Prostate gland (tissue), 2 donors: ENCODE data around the gene UPF1. TPM values are rescaled to one million over a fixed set of nuclear protein-coding genes. Genes with fewer than 3 reads are reported as not detected.

Experiments
- DNase-seq: peaks from one replicate; pipeline ENCODE4 v3.0.0-alpha.2; 2019; ENCODE audit warnings: low spot score
- H3K27ac ChIP-seq, 2 donors: fragments of 200-600 bp; sonication (generic); 2 replicates each; pipeline ENCODE4 v1.5.1; 2017 to 2019
- H3K27me3 ChIP-seq: fragments of 200-600 bp; sonication (generic); replicated peaks from 2 replicates; pipeline ENCODE4 v1.5.1; 2019; ENCODE audit not compliant: insufficient read depth
- H3K36me3 ChIP-seq, 2 donors: fragments of 200-600 bp; sonication (generic); 1 replicate in 1 of 2; 2 replicates in 1 of 2; pipeline versions ENCODE4 v1.5.1 to v1.8.1; 2017 to 2019
- H3K4me1 ChIP-seq: fragments of 200-600 bp; sonication (generic); replicated peaks from 2 replicates; pipeline ENCODE4 v1.5.1; 2019
- H3K4me3 ChIP-seq, 2 donors: fragments of 200-600 bp; sonication (generic); 2 replicates each; pipeline ENCODE4 v1.5.1; 2017 to 2019
- H3K9me3 ChIP-seq: fragments of 200-600 bp; sonication (generic); 2 replicates; pipeline ENCODE4 v1.5.1; 2017
- CTCF ChIP-seq, 4 experiments: fragments of 200-600 bp in 2 of 4; fragments of 450-650 bp in 2 of 4; sonication (generic) in 2 of 4; IDR thresholded peaks; 1 replicate in 3 of 4; 2 replicates in 1 of 4; pipeline ENCODE4 v1.5.1; 2016 to 2019; ENCODE audit warnings: antibody characterized with exemption in 4 of 4, mild to moderate bottlenecking in 2 of 4, moderate library complexity in 2 of 4
- POLR2A ChIP-seq: fragments of 450-650 bp; IDR thresholded peaks from one replicate; pipeline ENCODE4 v1.6.1; 2016; ENCODE audit warnings: antibody characterized with exemption, mild to moderate bottlenecking
- POLR2AphosphoS5 ChIP-seq: sonication (generic); formaldehyde crosslinking; IDR thresholded peaks from one replicate; pipeline ENCODE4 v1.6.1; 2017; ENCODE audit warnings: antibody characterized with exemption
- whole genome bisulfite sequencing: methylation state at CpG from one replicate; pipeline ENCODE4 v1.1.5; 2018; 5-methylcytosine and 5-hydroxymethylcytosine counted together
- intact Hi-C: fragments of 100-400 bp; cut with DNase I; formaldehyde crosslinking; loops from one replicate; pipeline ENCODE4 v1.14.2; 2022
- total RNA-seq, 2 donors: library from RNA; depleted of rRNA; stranded (reverse); fragments of >200 nt; gene quantifications; one replicate each; pipeline ENCODE4 v1.1.0, GENCODE V29; 2016

UPF1 gene
- 100 to 1,000 TPM; 105 to 171 TPM for total RNA-seq

GRCh38 chr19:18831524-18832305 is at the start of gene UPF1:
UPF1 (plus strand) TSS chr19:18831959; CDS start chr19:18832210, 251 bp downstream.
- intact Hi-C loops = no loop called here

GRCh38 chr19:18782559-18783225 is 49.1 kb upstream of the UPF1 start:
- H3K27ac ChIP-seq = no peak overlapping the region
- intact Hi-C loops = no loop called here
- WGBS = 85% methylated on average over 22 of the region's 22 CpGs
- H3K4me1 ChIP-seq = no peaks in the 10 kb centered on the region
- H3K27me3 ChIP-seq = peaks cover 5% of the 10 kb centered on the region
- no peaks in the 10 kb centered on the region for H3K36me3 ChIP-seq
- H3K9me3 ChIP-seq = no peaks in the 10 kb centered on the region
- no peak for TF ChIP-seq CTCF (IDR thresholded peaks at IDR 0.05)
- no peak for TF ChIP-seq POLR2AphosphoS5
- no peak for TF ChIP-seq POLR2A
- no peak for DNase-seq
- H3K4me3 ChIP-seq = no peak overlapping the region

More at GRCh38 chr19:18831524-18832305, at the start of gene UPF1:
- no peaks in the 10 kb centered on the region for H3K4me1 ChIP-seq
- H3K9me3 ChIP-seq = no peaks in the 10 kb centered on the region
- TF ChIP-seq POLR2A (peak; percentile 74), CTCF (IDR thresholded peaks at IDR 0.05) (peak in 2 of 4 experiments; percentile 23 to 40), POLR2AphosphoS5 (peak; percentile 48)
- peak within 1 kb of the TSS; percentile 80 to 91 for H3K27ac ChIP-seq
- H3K4me3 ChIP-seq = peak within 1 kb of the TSS; percentile 67 to 82
- peak; percentile 87 for DNase-seq
- no peaks in the 10 kb centered on the region for H3K27me3 ChIP-seq
- no peaks in the 10 kb centered on the region for H3K36me3 ChIP-seq
- 2% methylated on average over 19 of the region's 96 CpGs for WGBS

- Histone ChIP-seq H3K4me3 (no peak overlapping the region), H3K36me3 (no peaks in the 10 kb centered on the region), H3K4me1 (no peaks in the 10 kb centered on the region), H3K9me3 (no peaks in the 10 kb centered on the region), H3K27me3 (peaks cover 17% of the 10 kb centered on the region), H3K27ac (no peak overlapping the region)
- TF ChIP-seq POLR2AphosphoS5 (no peak), POLR2A (no peak), CTCF (IDR thresholded peaks at IDR 0.05) (no peak)
- intact Hi-C loops = no loop called here
- no peak for DNase-seq
- WGBS = 87% methylated on average over 19 of the region's 19 CpGs
These were observed 47.6 kb upstream of the UPF1 start for GRCh38 chr19:18783958-18784785.

GRCh38 chr19:18784786-18785120 is 47.0 kb upstream of the UPF1 start:
- Histone ChIP-seq H3K4me3 (no peak overlapping the region), H3K27ac (no peak overlapping the region), H3K27me3 (peaks cover 20% of the 10 kb centered on the region), H3K36me3 (no peaks in the 10 kb centered on the region), H3K9me3 (no peaks in the 10 kb centered on the region), H3K4me1 (no peaks in the 10 kb centered on the region)
- TF ChIP-seq POLR2A (no peak), POLR2AphosphoS5 (no peak), CTCF (IDR thresholded peaks at IDR 0.05) (no peak)
- intact Hi-C loops = no loop called here
- WGBS = 76% methylated on average over 16 of the region's 16 CpGs
- no peak for DNase-seq
